SU-DHL-6 (cell line): ENCODE data around the gene FZD7.

ENCODE experiments used
- H2AFZ ChIP-seq: fragments of 200-600 bp; sonication (generic); 2 replicates; pipeline ENCODE4 v1.6.1; 2014; ENCODE audit warnings: low read depth, mild to moderate bottlenecking, moderate library complexity, mixed read lengths, antibody characterized with exemption, low read length; ENCODE audit not compliant: severe bottlenecking
- H3F3A ChIP-seq: fragments of 200-600 bp; shearing (Covaris generic); 2 replicates; pipeline ENCODE4 v1.6.0; 2016; ENCODE audit warnings: antibody characterized with exemption, mild to moderate bottlenecking; ENCODE audit not compliant: insufficient read depth
- H3K27ac ChIP-seq: fragments of 200-600 bp; sonication (generic); 2 replicates; pipeline ENCODE4 v1.5.1; 2016; ENCODE audit warnings: low read depth, mild to moderate bottlenecking, low read length, moderate library complexity, mixed read lengths
- H3K27me3 ChIP-seq: fragments of 200-600 bp; sonication (generic), shearing (Covaris generic); 2 replicates; pipeline ENCODE4 v1.6.0; 2014; ENCODE audit warnings: mild to moderate bottlenecking, low read length
- H3K36me3 ChIP-seq: fragments of 200-600 bp; sonication (generic); 2 replicates; pipeline ENCODE4 v1.6.1; 2014; ENCODE audit warnings: mild to moderate bottlenecking, low read length, mixed read lengths
- H3K4me2 ChIP-seq: fragments of 300-600, 200-600 bp; shearing (Covaris generic), sonication (generic); 2 replicates; pipeline ENCODE4 v1.6.0; 2014; ENCODE audit warnings: low read length, low read depth, mild to moderate bottlenecking; ENCODE audit not compliant: poor library complexity, severe bottlenecking
- H3K4me3 ChIP-seq: fragments of 200-600 bp; sonication (generic); 2 replicates; pipeline ENCODE4 v1.5.1; 2014; ENCODE audit warnings: antibody characterized with exemption, low read length, mild to moderate bottlenecking, mixed read lengths; ENCODE audit not compliant: insufficient read depth, poor library complexity, severe bottlenecking
- H3K79me2 ChIP-seq: fragments of 200-600 bp; sonication (generic); 2 replicates; pipeline ENCODE4 v1.6.1; 2014; ENCODE audit warnings: mild to moderate bottlenecking, low read length, moderate library complexity; ENCODE audit not compliant: insufficient read depth
- H3K9ac ChIP-seq: fragments of 200-600 bp; sonication (generic); 2 replicates; pipeline ENCODE4 v1.7.0; 2014; ENCODE audit warnings: mild to moderate bottlenecking, low read length
- H3K9me2 ChIP-seq: fragments of 200-600 bp; sonication (generic); replicated peaks from 2 replicates; pipeline ENCODE4 v1.6.1; 2014; ENCODE audit warnings: low read length; ENCODE audit not compliant: insufficient read depth
- H3K9me3 ChIP-seq: fragments of 200-600 bp; sonication (generic); 2 replicates; pipeline ENCODE4 v1.6.1; 2014; ENCODE audit warnings: low read length, mixed read lengths; ENCODE audit not compliant: insufficient read depth
- H4K20me1 ChIP-seq: fragments of 200-600 bp; sonication (generic); 2 replicates; pipeline ENCODE4 v1.6.1; 2014; ENCODE audit warnings: low read depth, mild to moderate bottlenecking, antibody characterized with exemption, low read length, moderate library complexity, mixed read lengths
- CTCF ChIP-seq: fragments of 200-600 bp; sonication (generic); IDR thresholded peaks from one replicate; pipeline ENCODE4 v1.5.1; 2017; ENCODE audit warnings: antibody characterized with exemption, mild to moderate bottlenecking, low read length, moderate library complexity; ENCODE audit not compliant: insufficient read depth, poor library complexity, severe bottlenecking
- EZH2phosphoT487 ChIP-seq: fragments of 200-600 bp; sonication (generic), shearing (Covaris generic); conservative IDR thresholded peaks from 2 replicates; pipeline ENCODE4 v1.6.1; 2018; ENCODE audit warnings: mild to moderate bottlenecking, antibody characterized with exemption, low read length, moderate library complexity, mixed read lengths

Gene FZD7

GRCh38 chr2:202049092-202049728 lies 15.6 kb downstream of the FZD7 start:
- no peak overlapping the region for H3K4me3 ChIP-seq
- H2AFZ ChIP-seq: no peak overlapping the region
- TF ChIP-seq EZH2phosphoT487 (no peak), CTCF (no peak)
- no peaks in the 10 kb centered on the region for H4K20me1 ChIP-seq
- H3F3A ChIP-seq: no peaks in the 10 kb centered on the region
- H3K9me3 ChIP-seq: no peaks in the 10 kb centered on the region
- no peaks in the 10 kb centered on the region for H3K79me2 ChIP-seq
- H3K9me2 ChIP-seq: no peaks in the 10 kb centered on the region
- H3K36me3 ChIP-seq: no peaks in the 10 kb centered on the region
- H3K9ac ChIP-seq: no peak overlapping the region
- no peaks in the 10 kb centered on the region for H3K27me3 ChIP-seq
- H3K4me2 ChIP-seq: no peak overlapping the region
- no peak overlapping the region for H3K27ac ChIP-seq

- H3K9me3 ChIP-seq: no peaks in the 10 kb centered on the region
- H3K4me2 ChIP-seq: no peak overlapping the region
- no peaks in the 10 kb centered on the region for H3F3A ChIP-seq
- no peaks in the 10 kb centered on the region for H3K79me2 ChIP-seq
- H3K36me3 ChIP-seq: no peaks in the 10 kb centered on the region
- H2AFZ ChIP-seq: no peak overlapping the region
- H3K4me3 ChIP-seq: no peak overlapping the region
- no peak overlapping the region for H3K9ac ChIP-seq
- no peaks in the 10 kb centered on the region for H3K27me3 ChIP-seq
- H3K9me2 ChIP-seq: no peaks in the 10 kb centered on the region
- no peak overlapping the region for H3K27ac ChIP-seq
- no peaks in the 10 kb centered on the region for H4K20me1 ChIP-seq
- TF ChIP-seq EZH2phosphoT487 (no peak), CTCF (no peak)
Observed at GRCh38 chr2:202049840-202050239, 16.2 kb downstream of the FZD7 start.

GRCh38 chr2:202050652-202051051 lies 17.0 kb downstream of the FZD7 start:
- H3K4me2 ChIP-seq: no peak overlapping the region
- H3K36me3 ChIP-seq: no peaks in the 10 kb centered on the region
- no peak overlapping the region for H3K4me3 ChIP-seq
- H4K20me1 ChIP-seq: no peaks in the 10 kb centered on the region
- H3K9ac ChIP-seq: no peak overlapping the region
- H2AFZ ChIP-seq: no peak overlapping the region
- no peak overlapping the region for H3K27ac ChIP-seq
- H3K9me2 ChIP-seq: no peaks in the 10 kb centered on the region
- H3K79me2 ChIP-seq: no peaks in the 10 kb centered on the region
- TF ChIP-seq EZH2phosphoT487 (no peak), CTCF (no peak)
- no peaks in the 10 kb centered on the region for H3K9me3 ChIP-seq
- H3K27me3 ChIP-seq: no peaks in the 10 kb centered on the region
- no peaks in the 10 kb centered on the region for H3F3A ChIP-seq
